Activated CD4-positive, alpha-beta T cell treated with anti-CD3 and anti-CD28 coated beads, Interleukin-10, Interleukin-2, amounts not matched to agents 100 ng/mL and 50 ng/mL, durations not matched to agents 16 hours and 8 hours (primary cell): ENCODE results near the gene SPP1.

ENCODE experiments used
- DNase-seq: peaks from one replicate; pipeline ENCODE4 v3.0.0-alpha.2; 2020

Gene SPP1

DNA sequence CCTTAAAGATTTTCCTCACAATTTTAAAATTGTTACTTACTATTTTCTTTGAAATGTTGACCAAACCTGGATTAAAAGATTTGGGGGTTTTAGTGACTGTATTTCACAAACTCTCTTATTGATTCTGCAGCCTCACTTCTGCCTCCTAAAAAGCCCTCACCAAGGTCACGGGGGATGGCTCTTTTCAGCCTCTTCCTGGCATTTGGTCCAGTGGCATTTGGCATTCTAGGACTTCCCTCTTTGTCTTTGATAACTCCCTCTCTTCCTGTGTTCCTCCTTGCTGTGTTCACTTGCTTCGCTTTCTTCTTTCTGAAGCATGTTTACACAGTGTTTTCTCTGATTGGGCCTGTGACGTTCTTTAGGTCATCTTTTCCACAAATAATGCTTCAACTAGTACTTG, 53.4 kb downstream of the SPP1 start:
- DNase-seq = no peak

DNA sequence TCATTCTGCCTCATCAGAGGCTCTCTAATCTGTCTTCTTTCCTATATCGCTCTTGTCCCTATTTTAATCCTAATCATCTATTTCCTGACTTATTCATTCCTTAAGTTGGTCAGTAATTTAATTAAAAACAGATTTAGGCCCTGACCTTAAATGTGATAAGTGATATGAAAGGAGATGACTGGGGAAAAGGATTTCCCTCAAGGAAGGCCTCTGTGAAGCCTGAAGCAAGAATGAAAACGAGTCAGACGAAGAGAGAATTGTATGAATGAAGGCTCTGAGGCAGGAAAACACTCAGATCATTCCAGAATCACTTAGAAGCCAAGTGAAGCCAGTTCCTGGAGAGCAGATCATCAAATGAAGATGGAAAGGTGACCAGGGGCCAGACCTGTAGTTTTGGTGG, 54.0 kb downstream of the SPP1 start:
- no peak for DNase-seq

DNA sequence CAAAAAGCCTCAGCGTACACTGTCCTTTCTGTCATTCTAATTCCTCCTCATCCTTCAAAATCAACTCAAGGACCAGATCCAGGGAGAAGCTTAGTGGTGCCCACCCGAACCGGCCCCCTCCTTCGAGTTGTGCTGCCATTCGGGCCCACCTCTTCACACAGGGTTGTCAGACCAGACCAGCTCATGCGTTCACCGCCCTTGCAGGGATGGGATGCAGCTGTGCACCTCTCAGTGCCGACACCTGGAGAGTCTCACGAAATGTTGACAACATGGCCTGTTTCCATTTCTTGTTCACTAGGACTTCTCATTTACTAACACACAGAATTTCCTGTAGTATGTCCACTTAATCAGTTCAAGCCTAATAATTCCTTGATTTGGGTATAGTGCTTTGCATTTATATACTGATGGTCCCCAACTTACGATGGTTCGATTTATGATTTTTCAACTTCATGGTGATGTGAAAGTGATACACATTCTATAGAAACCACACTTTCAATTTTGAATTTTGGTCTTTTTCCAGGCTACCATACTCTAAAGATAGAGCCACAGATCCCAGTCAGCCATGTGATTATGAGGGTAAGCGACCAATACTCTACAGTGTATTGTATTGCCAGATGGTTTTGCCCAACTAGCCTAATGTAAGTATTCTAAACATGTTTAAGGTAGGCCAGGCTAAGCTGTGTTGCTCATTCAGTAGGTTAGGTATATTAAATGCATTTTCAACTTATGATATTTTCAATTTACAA, 55.2 kb downstream of the SPP1 start:
- no peak for DNase-seq
